Psoas muscle (tissue), 8 donors: ENCODE results near the gene DNHD1. TPM values are rescaled to one million over a fixed set of nuclear protein-coding genes. Genes with fewer than 3 reads are reported as not detected.

Source experiments
- ATAC-seq, 4 donors: fragments of 200-7000 bp; cut with Tn5 transposase; one replicate each; pipeline ENCODE4 v1.9.1; 2020; ENCODE audit warnings: moderate library complexity in 3 of 4, mild to moderate bottlenecking in 2 of 4
- DNase-seq, 2 donors: peaks; one replicate each; pipeline ENCODE4 v3.0.0-alpha.2; 2020
- H3K27ac ChIP-seq: fragments of 200-600 bp; one replicate; pipeline ENCODE4 v1.8.0; 2022
- H3K27me3 ChIP-seq, 3 donors: fragments of 200-600 bp in 1 of 3; one replicate each; pipeline versions ENCODE4 v1.6.1 to v1.8.0; 2013 to 2022; ENCODE audit warnings: low read length in 2 of 3, mild to moderate bottlenecking in 2 of 3, moderate library complexity in 1 of 3; ENCODE audit not compliant: insufficient read depth in 3 of 3
- H3K36me3 ChIP-seq, 2 donors: fragments of 200-600 bp in 1 of 2; one replicate each; pipeline versions ENCODE4 v1.6.1 to v1.8.0; 2013 to 2022; ENCODE audit warnings: low read depth in 1 of 2, mild to moderate bottlenecking in 1 of 2, moderate library complexity in 1 of 2; ENCODE audit not compliant: insufficient read depth in 1 of 2
- H3K4me1 ChIP-seq: fragments of 200-600 bp; one replicate; pipeline ENCODE4 v1.8.0; 2022
- H3K4me3 ChIP-seq: fragments of 200-600 bp; one replicate; pipeline ENCODE4 v1.8.0; 2022; ENCODE audit warnings: mild to moderate bottlenecking
- H3K9me3 ChIP-seq: fragments of 200-600 bp; one replicate; pipeline ENCODE4 v1.8.0; 2022
- CTCF ChIP-seq: fragments of 200-600 bp; IDR thresholded peaks from one replicate; pipeline ENCODE4 v1.8.0; 2022; ENCODE audit warnings: antibody characterized with exemption
- WGBS, 3 donors: extraction: QIAGEN DNeasy Blood & Tissue Kit; methylation state at CpG; one replicate each; pipeline versions ENCODE4 v1.1.6 to v1.1.7; 2013; 5-methylcytosine and 5-hydroxymethylcytosine counted together
- intact Hi-C, 2 donors: fragments of 100-400 bp; cut with DNase I; formaldehyde crosslinking; loops; one replicate each; pipeline versions ENCODE4 v1.11.0 to v1.14.2; 2022
- polyA plus RNA-seq, 3 donors: library from polyadenylated mRNA; stranded (reverse); fragments of 200-250 nt; gene quantifications; one replicate each; pipeline ENCODE4 v1.2.3, GENCODE V29; 2013
- total RNA-seq, 4 donors: library from RNA; stranded (reverse); fragmentation: NEBNext Ultra II Directional in 2 of 4; extraction: Animal tissue kit (Norgen Biotek cat#: 25700) in 2 of 4; gene quantifications; one replicate each; pipeline versions ENCODE4 v1.2.1 to v1.2.4, GENCODE V29; 2021 to 2023
- donor health status: healthy with polysubstance abuse.
- donor health status: DM: no; HTN: no; CAD: no; lungs with moderate emphysema.
- donor health status: Bipolar disorder and iron deficiency.
- donor health status: healthy.
- donor health status: DM: yes; HTN: yes; CAD: no.
- donor health status: DM: no; HTN: no; CAD: no.
- donor health status: DM: no; HTN: no; CAD: no.
- donor health status: DM: yes; HTN: yes; CAD: no.

The DNHD1 gene
- total and polyA plus RNA-seq, 7 donors: 2.0 to 9.0 (median 3.4) TPM

- TF ChIP-seq CTCF: no peak
- Histone ChIP-seq H3K9me3 (no peaks in the 10 kb centered on the region), H3K27ac (no peak overlapping the region), H3K36me3 (peaks cover 0 to 17% of the 10 kb centered on the region in 2 donors), H3K4me1 (peaks cover 21% of the 10 kb centered on the region), H3K27me3 (no peaks in the 10 kb centered on the region), H3K4me3 (no peak overlapping the region)
- 50 to 100% (median 95%) methylated on average over 1 of the region's 1 CpG for WGBS, 3 donors
- DNase-seq (no peak), ATAC-seq (no peak)
- intact Hi-C loops: no loop called here
These were observed 123.6 kb downstream of the DNHD1 start for GRCh38 chr11:6620636-6621035.

Other genes with a start within 250 kb of the DNHD1 start
- not detected for gene CCKBR, start 237.4 kb upstream of the DNHD1 start, total RNA-seq
- gene CCKBR, start 237.4 kb upstream of the DNHD1 start, polyA plus RNA-seq: not detected
- gene CAVIN3, start 176.8 kb upstream of the DNHD1 start, total RNA-seq: 10 to 100 TPM; 14.2 to 25.5 (median 15.4) TPM
- gene CAVIN3, start 176.8 kb upstream of the DNHD1 start, polyA plus RNA-seq: 10 to 100 TPM; 21.5 to 24.7 (median 23.5) TPM
- gene SMPD1, start 106.8 kb upstream of the DNHD1 start, total RNA-seq: 10 to 100 TPM; 37.6 to 57.4 (median 39.1) TPM
- 10 to 100 TPM; 32.7 to 50.9 (median 33.6) TPM for gene SMPD1, start 106.8 kb upstream of the DNHD1 start, polyA plus RNA-seq
- 10 to 100 TPM; 36.5 to 53.9 (median 43.0) TPM for gene APBB1, start 78.2 kb upstream of the DNHD1 start, total RNA-seq
- 10 to 100 TPM; 39.5 to 49.5 (median 42.5) TPM for gene APBB1, start 78.2 kb upstream of the DNHD1 start, polyA plus RNA-seq
- under 1 TPM in 3 of 4 donors, not detected in 1; 0.34 to 0.75 (median 0.36) TPM for gene HPX, start 56.3 kb upstream of the DNHD1 start, total RNA-seq
- under 1 TPM; 0.04 to 0.38 (median 0.16) TPM for gene HPX, start 56.3 kb upstream of the DNHD1 start, polyA plus RNA-seq
- gene TRIM3, start 23.3 kb upstream of the DNHD1 start, total RNA-seq: 10 to 100 TPM in 3 of 4 donors, 1 to 10 TPM in 1; 9.6 to 15.3 (median 12.7) TPM
- gene TRIM3, start 23.3 kb upstream of the DNHD1 start, polyA plus RNA-seq: 10 to 100 TPM; 11.5 to 12.5 (median 12.2) TPM
- gene ARFIP2, start 15.9 kb upstream of the DNHD1 start, total RNA-seq: 10 to 100 TPM in 3 of 4 donors, 1 to 10 TPM in 1; 8.4 to 25.5 (median 15.5) TPM
- 10 to 100 TPM; 19.4 to 31.3 (median 21.0) TPM for gene ARFIP2, start 15.9 kb upstream of the DNHD1 start, polyA plus RNA-seq
- gene TIMM10B, start 15.8 kb upstream of the DNHD1 start, total RNA-seq: 10 to 100 TPM; 12.5 to 25.2 (median 16.1) TPM
- gene TIMM10B, start 15.8 kb upstream of the DNHD1 start, polyA plus RNA-seq: 10 to 100 TPM; 13.1 to 32.8 (median 24.7) TPM
- gene RRP8, start 106.3 kb downstream of the DNHD1 start, total RNA-seq: 10 to 100 TPM; 11.6 to 18.6 (median 15.5) TPM
- 10 to 100 TPM; 18.4 to 34.0 (median 26.1) TPM for gene RRP8, start 106.3 kb downstream of the DNHD1 start, polyA plus RNA-seq
- gene ILK, start 106.5 kb downstream of the DNHD1 start, total RNA-seq: 10 to 100 TPM; 68.3 to 96.6 (median 84.3) TPM
- gene ILK, start 106.5 kb downstream of the DNHD1 start, polyA plus RNA-seq: 100 to 1,000 TPM in 2 of 3 donors, 10 to 100 TPM in 1; 75.8 to 173 (median 104) TPM
- gene TAF10, start 114.9 kb downstream of the DNHD1 start, total RNA-seq: 100 to 1,000 TPM in 2 of 4 donors, 10 to 100 TPM in 2; 70.4 to 119 (median 99.5) TPM
- gene TAF10, start 114.9 kb downstream of the DNHD1 start, polyA plus RNA-seq: 10 to 100 TPM; 67.0 to 80.3 (median 67.1) TPM
- gene TPP1, start 122.1 kb downstream of the DNHD1 start, total RNA-seq: 10 to 100 TPM; 28.0 to 50.2 (median 35.8) TPM
- 10 to 100 TPM; 11.8 to 30.0 (median 21.6) TPM for gene TPP1, start 122.1 kb downstream of the DNHD1 start, polyA plus RNA-seq
- 1 to 10 TPM; 3.2 to 7.2 (median 5.4) TPM for gene DCHS1, start 158.5 kb downstream of the DNHD1 start, total RNA-seq
- gene DCHS1, start 158.5 kb downstream of the DNHD1 start, polyA plus RNA-seq: 1 to 10 TPM in 2 of 3 donors, under 1 TPM in 1; 0.98 to 1.7 (median 1.1) TPM
- gene MRPL17, start 186.1 kb downstream of the DNHD1 start, total RNA-seq: 10 to 100 TPM; 27.2 to 44.8 (median 38.8) TPM
- 10 to 100 TPM; 43.0 to 95.6 (median 47.0) TPM for gene MRPL17, start 186.1 kb downstream of the DNHD1 start, polyA plus RNA-seq